IMR-90 (cell line): ENCODE data around the gene CUTA.

Experiments
- BHLHE40 ChIP-seq: fragments of 150-350 bp; IDR thresholded peaks from 2 replicates; pipeline ENCODE4 v1.6.1; 2016; ENCODE audit warnings: mild to moderate bottlenecking, low read depth, low read length
- CEBPB ChIP-seq: IDR thresholded peaks from 2 replicates; pipeline ENCODE4 v1.6.1; 2012; ENCODE audit warnings: low read depth, low read length, improper control_type of control experiment
- CHD1 ChIP-seq: IDR thresholded peaks from 2 replicates; pipeline ENCODE4 v1.6.1; 2012; ENCODE audit warnings: low read depth, low read length, improper control_type of control experiment
- FOS ChIP-seq: fragments of 150-350 bp; IDR thresholded peaks from 2 replicates; pipeline ENCODE4 v1.6.1; 2016; ENCODE audit warnings: low read depth, low read length
- MAZ ChIP-seq: IDR thresholded peaks from 2 replicates; pipeline ENCODE4 v1.6.1; 2012; ENCODE audit warnings: low read depth, mild to moderate bottlenecking, low read length, improper control_type of control experiment, moderate library complexity, borderline replicate concordance
- POLR2A ChIP-seq: IDR thresholded peaks from 2 replicates; pipeline ENCODE4 v1.6.1; 2012; ENCODE audit warnings: mild to moderate bottlenecking, low read depth, low read length
- RAD21 ChIP-seq: IDR thresholded peaks from 2 replicates; pipeline ENCODE4 v1.6.1; 2012; ENCODE audit warnings: low read length, improper control_type of control experiment
- RCOR1 ChIP-seq: IDR thresholded peaks from 2 replicates; pipeline ENCODE4 v1.6.1; 2012; ENCODE audit warnings: mild to moderate bottlenecking, low read length, improper control_type of control experiment; ENCODE audit not compliant: insufficient replicate concordance
- SMC3 ChIP-seq: fragments of 150-350 bp; IDR thresholded peaks from 2 replicates; pipeline ENCODE4 v1.6.1; 2016; ENCODE audit warnings: low read depth, mild to moderate bottlenecking, antibody characterized with exemption, low read length, moderate library complexity
- TF ChIP-seq, protein P1 (sequence below): conservative IDR thresholded peaks from 2 replicates; pipeline ENCODE4 v1.5.1; 2012; ENCODE audit warnings: mild to moderate bottlenecking, low read depth, low read length, improper control_type of control experiment
- TF ChIP-seq, protein P2 (sequence below): fragments of 150-350 bp; IDR thresholded peaks from 2 replicates; pipeline ENCODE4 v1.6.1; 2017; ENCODE audit warnings: mild to moderate bottlenecking, antibody characterized with exemption, low read length, low read depth

DNA sequence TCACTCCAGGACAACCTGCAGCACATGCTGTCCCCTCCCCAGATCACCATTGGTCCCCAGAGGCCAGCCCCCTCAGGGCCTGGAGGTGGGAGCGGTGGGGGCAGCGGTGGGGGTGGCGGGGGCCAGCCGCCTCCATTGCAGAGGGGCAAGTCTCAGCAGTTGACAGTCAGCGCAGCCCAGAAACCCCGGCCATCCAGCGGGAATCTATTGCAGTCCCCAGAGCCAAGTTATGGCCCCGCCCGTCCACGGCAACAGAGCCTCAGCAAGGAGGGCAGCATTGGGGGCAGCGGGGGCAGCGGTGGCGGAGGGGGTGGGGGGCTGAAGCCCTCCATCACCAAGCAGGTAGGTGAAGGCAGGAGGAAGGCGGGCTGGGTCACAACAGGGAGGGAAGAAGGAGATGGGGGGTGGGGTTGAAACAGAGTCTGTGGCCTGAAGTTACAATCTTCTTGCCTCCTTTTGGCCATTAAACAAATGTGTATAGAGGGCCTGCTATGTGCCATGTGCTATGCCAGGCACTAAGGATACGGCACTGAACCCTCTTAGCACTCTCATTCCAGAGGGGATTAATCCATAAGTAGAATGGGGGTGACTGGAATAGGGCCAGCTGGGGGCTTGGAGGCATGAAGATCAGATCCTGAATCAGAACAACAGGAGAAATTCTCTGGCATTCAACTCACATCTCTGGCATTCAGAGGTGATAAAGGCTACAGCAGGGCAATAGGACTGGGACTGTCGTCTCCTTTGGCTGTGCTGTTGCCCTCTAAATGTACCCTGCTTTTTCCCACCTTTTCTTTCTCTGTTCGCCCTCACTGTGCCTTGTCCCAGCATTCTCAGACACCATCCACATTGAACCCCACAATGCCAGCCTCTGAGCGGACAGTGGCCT is 26.0 kb upstream of the CUTA start:
- TF ChIP-seq POLR2A: no peak
- no peak for TF ChIP-seq SMC3
- TF ChIP-seq MAZ: no peak
- TF ChIP-seq, protein P1, sequence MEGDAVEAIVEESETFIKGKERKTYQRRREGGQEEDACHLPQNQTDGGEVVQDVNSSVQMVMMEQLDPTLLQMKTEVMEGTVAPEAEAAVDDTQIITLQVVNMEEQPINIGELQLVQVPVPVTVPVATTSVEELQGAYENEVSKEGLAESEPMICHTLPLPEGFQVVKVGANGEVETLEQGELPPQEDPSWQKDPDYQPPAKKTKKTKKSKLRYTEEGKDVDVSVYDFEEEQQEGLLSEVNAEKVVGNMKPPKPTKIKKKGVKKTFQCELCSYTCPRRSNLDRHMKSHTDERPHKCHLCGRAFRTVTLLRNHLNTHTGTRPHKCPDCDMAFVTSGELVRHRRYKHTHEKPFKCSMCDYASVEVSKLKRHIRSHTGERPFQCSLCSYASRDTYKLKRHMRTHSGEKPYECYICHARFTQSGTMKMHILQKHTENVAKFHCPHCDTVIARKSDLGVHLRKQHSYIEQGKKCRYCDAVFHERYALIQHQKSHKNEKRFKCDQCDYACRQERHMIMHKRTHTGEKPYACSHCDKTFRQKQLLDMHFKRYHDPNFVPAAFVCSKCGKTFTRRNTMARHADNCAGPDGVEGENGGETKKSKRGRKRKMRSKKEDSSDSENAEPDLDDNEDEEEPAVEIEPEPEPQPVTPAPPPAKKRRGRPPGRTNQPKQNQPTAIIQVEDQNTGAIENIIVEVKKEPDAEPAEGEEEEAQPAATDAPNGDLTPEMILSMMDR: no peak
- TF ChIP-seq RAD21: no peak
- TF ChIP-seq FOS: no peak
- TF ChIP-seq RCOR1: no peak
- TF ChIP-seq, protein P2, sequence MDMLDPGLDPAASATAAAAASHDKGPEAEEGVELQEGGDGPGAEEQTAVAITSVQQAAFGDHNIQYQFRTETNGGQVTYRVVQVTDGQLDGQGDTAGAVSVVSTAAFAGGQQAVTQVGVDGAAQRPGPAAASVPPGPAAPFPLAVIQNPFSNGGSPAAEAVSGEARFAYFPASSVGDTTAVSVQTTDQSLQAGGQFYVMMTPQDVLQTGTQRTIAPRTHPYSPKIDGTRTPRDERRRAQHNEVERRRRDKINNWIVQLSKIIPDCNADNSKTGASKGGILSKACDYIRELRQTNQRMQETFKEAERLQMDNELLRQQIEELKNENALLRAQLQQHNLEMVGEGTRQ: no peak
- no peak for TF ChIP-seq CHD1
- TF ChIP-seq BHLHE40: no peak
- TF ChIP-seq CEBPB: no peak
